T-helper 2 cell treated with Interferon-gamma antibody and Interleukin-4, amounts not matched to agents 100 ng/mL and 5 ng/mL, for 36 hours (primary cell): ENCODE results near the gene ASB8. TPM values are rescaled to one million over a fixed set of nuclear protein-coding genes. Genes with fewer than 3 reads are reported as not detected.

Source experiments
- intact Hi-C: fragments of 100-400 bp; cut with micrococcal nuclease; formaldehyde crosslinking; loops from one replicate; pipeline ENCODE4 v1.15.1; 2023
- total RNA-seq: library from RNA; stranded (reverse); gene quantifications from 2 replicates; pipeline ENCODE4 v1.2.3, GENCODE V29; 2022

Gene ASB8
- total RNA-seq, 1 donor from 2014 or later, result 37.7 TPM

GRCh38 chr12:48110691-48111311 lies 46.5 kb downstream of the ASB8 start:
- intact Hi-C loops, result no loop called here

GRCh38 chr12:48109424-48109823 lies 47.9 kb downstream of the ASB8 start:
- intact Hi-C loops, result loop anchor here (5.0 to 10.0 kb wide), 3 partner anchors 73 to 205 kb away; partner anchors contain the start of genes CCDC184 and VDR

- intact Hi-C loops, result loop anchor here (1.0 to 10.0 kb wide), 6 partner anchors 12 to 400 kb away; partner anchors contain the start of genes ASB8, CCDC184, PFKM and RPAP3
These were observed 50.4 kb downstream of the ASB8 start for GRCh38 chr12:48106681-48107613.

- intact Hi-C loops, result loop anchor here (1.0 to 10.0 kb wide), 7 partner anchors 13 to 610 kb away; partner anchors contain the start of genes ASB8, CCDC184, CCNT1 and PFKM
These were observed 51.2 kb downstream of the ASB8 start, which contains the start of gene SENP1 for GRCh38 chr12:48105867-48106680. Gene SENP1, minus strand, starts transcription at chr12:48106079. Its CDS starts 4,607 bp downstream, at chr12:48101472.

GRCh38 chr12:48105321-48105866 lies 51.9 kb downstream of the ASB8 start:
- intact Hi-C loops, result loop anchor here (1.0 to 10.0 kb wide), 4 partner anchors 77 to 611 kb away; partner anchors contain the start of genes CCDC184, CCNT1 and VDR

DNA sequence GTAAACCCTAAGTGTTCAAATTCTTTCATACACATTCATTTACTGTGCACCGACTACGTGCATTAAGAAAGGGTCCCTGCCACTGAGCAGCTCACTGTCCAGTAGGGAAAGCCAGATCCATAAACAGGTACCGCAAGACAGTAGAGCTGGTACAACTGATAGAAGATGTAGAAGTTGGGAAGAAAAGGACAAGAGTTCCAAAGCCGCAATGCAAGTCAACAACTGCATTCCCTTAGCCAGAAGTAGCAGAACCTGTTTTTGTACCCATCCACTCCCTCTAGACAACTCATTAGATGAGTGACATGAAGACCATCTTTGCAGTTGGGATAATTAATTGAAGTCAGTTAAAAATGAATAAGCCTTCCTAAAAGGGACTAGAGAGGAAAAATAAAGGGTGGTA lies 52.8 kb downstream of the ASB8 start:
- intact Hi-C loops, result loop anchor here (10.0 kb wide), 1 partner anchor 200 kb away; the partner anchor contains the start of gene VDR

Other genes starting within 250 kb of the ASB8 start
- gene TMEM106C, start 193.9 kb downstream of the ASB8 start, total RNA-seq, result 161 and 164 TPM in 2 replicates
- gene COL2A1, start 153.0 kb downstream of the ASB8 start, total RNA-seq, result 0.32 TPM in 1 of 2 replicates, not detected in the other
- gene SENP1, start 51.4 kb downstream of the ASB8 start, total RNA-seq, result 42.0 and 43.0 TPM in 2 replicates
- gene PFKM, start 38.2 kb downstream of the ASB8 start, total RNA-seq, result 18.1 and 21.2 TPM in 2 replicates
- gene CCDC184, start 26.1 kb upstream of the ASB8 start, total RNA-seq, result not detected in 2 replicates
- not detected in 2 replicates for gene OR10AD1, start 45.8 kb upstream of the ASB8 start, total RNA-seq
- 14.2 and 17.2 TPM in 2 replicates for gene ZNF641, start 193.4 kb upstream of the ASB8 start, total RNA-seq